ENCODE results near the gene ADAMTS10. TPM values are rescaled to one million over a fixed set of nuclear protein-coding genes. Genes with fewer than 3 reads are reported as not detected.
"Not testable (repeated sequence)": the region's sequence is repeated elsewhere in the genome, so short reads cannot be mapped to it uniquely, and the experiment has no call there.

Gene ADAMTS10
- total RNA-seq, 1 donor from 2014 or later, result 5.8 TPM

- H3K4me2 ChIP-seq, result no peak overlapping the region
- no peaks in the 10 kb centered on the region for H3K9me3 ChIP-seq (ENCODE audit: low read depth)
- no peak overlapping the region for H2AFZ ChIP-seq (replicated peaks)
- H3K79me2 ChIP-seq (ENCODE audit: low read depth), result no peaks in the 10 kb centered on the region
- Mint-ChIP-seq H3K4me3 (no peak overlapping the region), H3K27me3 (ENCODE audit: insufficient read depth, low read depth) (peaks cover 12% of the 10 kb centered on the region), H3K27ac (peak overlapping the region; percentile 89), H3K4me1 (peaks cover 5% of the 10 kb centered on the region), H3K9me3 (peaks cover 6% of the 10 kb centered on the region), H3K36me3 (no peaks in the 10 kb centered on the region)
- TF ChIP-seq EZH2phosphoT487 (IDR thresholded peaks at IDR 0.05) (no peak), EZH2 (IDR thresholded peaks at IDR 0.05) (no peak), CTCF (IDR thresholded peaks at IDR 0.05) (no peak)
- no peaks in the 10 kb centered on the region for H4K20me1 ChIP-seq (ENCODE audit: low read depth)
- no peak overlapping the region for H3K27ac ChIP-seq
- H3K36me3 ChIP-seq, result no peaks in the 10 kb centered on the region
- H3K4me3 ChIP-seq, result no peak overlapping the region
- H3K4me1 ChIP-seq, result peaks cover 5% of the 10 kb centered on the region
- DNase-seq (ENCODE audit: low spot score), result no peak
- H3K27me3 ChIP-seq, result no peaks in the 10 kb centered on the region
- H3K9ac ChIP-seq, result no peak overlapping the region
- H3F3A ChIP-seq (ENCODE audit: low read depth), result peaks cover 15% of the 10 kb centered on the region
These were observed 27.6 kb upstream of the ADAMTS10 start for GRCh38 chr19:8638078-8638619.

- not testable (repeated sequence) for H3K27me3 ChIP-seq; H3K27ac ChIP-seq; H3K36me3 ChIP-seq; H3K4me2 ChIP-seq; H3K4me3 ChIP-seq; H3K9ac ChIP-seq; H4K20me1 ChIP-seq (ENCODE audit: low read depth); H3K4me1 ChIP-seq; H3K4me1 Mint-ChIP-seq; H3K36me3 Mint-ChIP-seq; H3K4me3 Mint-ChIP-seq; H2AFZ ChIP-seq (replicated peaks); DNase-seq (ENCODE audit: low spot score); H3K27me3 Mint-ChIP-seq (ENCODE audit: insufficient read depth, low read depth); H3K9me3 Mint-ChIP-seq; H3K9me3 ChIP-seq (ENCODE audit: low read depth); H3K79me2 ChIP-seq (ENCODE audit: low read depth)
- peaks cover 16% of the 10 kb centered on the region for H3F3A ChIP-seq (ENCODE audit: low read depth)
- peak overlapping the region; percentile 19 for H3K27ac Mint-ChIP-seq
These were observed 26.6 kb upstream of the ADAMTS10 start for GRCh38 chr19:8637070-8637469.

GRCh38 chr19:8635422-8635821 lies 24.9 kb upstream of the ADAMTS10 start:
- no peaks in the 10 kb centered on the region for H3K9me3 Mint-ChIP-seq
- DNase-seq (ENCODE audit: low spot score), result no peak
- H3K4me1 Mint-ChIP-seq, result peaks cover 24% of the 10 kb centered on the region
- H3K9me3 ChIP-seq (ENCODE audit: low read depth), result no peaks in the 10 kb centered on the region
- H2AFZ ChIP-seq (replicated peaks), result no peak overlapping the region
- no peak overlapping the region for H3K4me3 ChIP-seq
- no peak overlapping the region for H3K9ac ChIP-seq
- H3K4me2 ChIP-seq, result no peak overlapping the region
- no peaks in the 10 kb centered on the region for H3K27me3 ChIP-seq
- no peaks in the 10 kb centered on the region for H3K36me3 ChIP-seq
- H3K4me3 Mint-ChIP-seq, result no peak overlapping the region
- no peaks in the 10 kb centered on the region for H4K20me1 ChIP-seq (ENCODE audit: low read depth)
- TF ChIP-seq EZH2 (IDR thresholded peaks at IDR 0.05) (no peak), CTCF (IDR thresholded peaks at IDR 0.05) (no peak), EZH2phosphoT487 (IDR thresholded peaks at IDR 0.05) (no peak)
- no peak overlapping the region for H3K27ac ChIP-seq
- H3K79me2 ChIP-seq (ENCODE audit: low read depth), result no peaks in the 10 kb centered on the region
- peaks cover 29% of the 10 kb centered on the region for H3F3A ChIP-seq (ENCODE audit: low read depth)
- H3K27ac Mint-ChIP-seq, result no peak overlapping the region
- no peaks in the 10 kb centered on the region for H3K36me3 Mint-ChIP-seq
- peaks cover 18% of the 10 kb centered on the region for H3K4me1 ChIP-seq
- H3K27me3 Mint-ChIP-seq (ENCODE audit: insufficient read depth, low read depth), result peaks cover 9% of the 10 kb centered on the region

GRCh38 chr19:8631425-8631819 lies 20.9 kb upstream of the ADAMTS10 start:
- peaks cover 6% of the 10 kb centered on the region for H3K9me3 Mint-ChIP-seq
- H3K9ac ChIP-seq, result no peak overlapping the region
- H4K20me1 ChIP-seq (ENCODE audit: low read depth), result no peaks in the 10 kb centered on the region
- H2AFZ ChIP-seq (replicated peaks), result peak overlapping the region; percentile 40
- H3K4me3 Mint-ChIP-seq, result no peak overlapping the region
- peak overlapping the region; percentile 91 for H3K27ac Mint-ChIP-seq
- H3K4me1 Mint-ChIP-seq, result peaks cover 19% of the 10 kb centered on the region
- TF ChIP-seq EZH2phosphoT487 (IDR thresholded peaks at IDR 0.05) (no peak), CTCF (IDR thresholded peaks at IDR 0.05) (no peak), EZH2 (IDR thresholded peaks at IDR 0.05) (no peak)
- peak overlapping the region; percentile 73 for H3K4me2 ChIP-seq
- H3K79me2 ChIP-seq (ENCODE audit: low read depth), result no peaks in the 10 kb centered on the region
- no peaks in the 10 kb centered on the region for H3K36me3 ChIP-seq
- peaks cover 22% of the 10 kb centered on the region for H3F3A ChIP-seq (ENCODE audit: low read depth)
- peaks cover 19% of the 10 kb centered on the region for H3K4me1 ChIP-seq
- no peaks in the 10 kb centered on the region for H3K9me3 ChIP-seq (ENCODE audit: low read depth)
- no peaks in the 10 kb centered on the region for H3K36me3 Mint-ChIP-seq
- peaks cover 14% of the 10 kb centered on the region for H3K27me3 Mint-ChIP-seq (ENCODE audit: insufficient read depth, low read depth)
- H3K4me3 ChIP-seq, result no peak overlapping the region
- H3K27me3 ChIP-seq, result no peaks in the 10 kb centered on the region
- H3K27ac ChIP-seq, result peak overlapping the region; percentile 75
- DNase-seq (ENCODE audit: low spot score), result peak; percentile 87
